ENCODE results near the gene PRDM11.
"Not testable (repeated sequence)": the region's sequence is repeated elsewhere in the genome, so short reads cannot be mapped to it uniquely, and the experiment has no call there.

Gene PRDM11

GRCh38 chr11:45237711-45238315 is 91.4 kb downstream of the PRDM11 start:
- no peak for DNase-seq

- DNase-seq = no peak
Measured at GRCh38 chr11:45238724-45239123, 92.3 kb downstream of the PRDM11 start.

GRCh38 chr11:45239733-45240132 is 93.3 kb downstream of the PRDM11 start:
- DNase-seq = no peak

GRCh38 chr11:45243967-45244366 is 97.5 kb downstream of the PRDM11 start:
- no peak for DNase-seq

GRCh38 chr11:45245218-45246045 is 99.0 kb downstream of the PRDM11 start:
- DNase-seq = no peak

- no peak for DNase-seq
Measured at GRCh38 chr11:45246241-45246640, 99.8 kb downstream of the PRDM11 start.

GRCh38 chr11:45247433-45247832 is 101.0 kb downstream of the PRDM11 start:
- DNase-seq = no peak

GRCh38 chr11:45248501-45249011 is 102.1 kb downstream of the PRDM11 start:
- DNase-seq = no peak

GRCh38 chr11:45249372-45249771 is 102.9 kb downstream of the PRDM11 start:
- not testable (repeated sequence) for DNase-seq

GRCh38 chr11:45250035-45250718 is 103.7 kb downstream of the PRDM11 start:
- DNase-seq = no peak

- DNase-seq = peak in 1 of 2 experiments; percentile 47
Measured at GRCh38 chr11:45252134-45252856, 105.9 kb downstream of the PRDM11 start.

- no peak for DNase-seq
Measured at GRCh38 chr11:45252877-45253276, 106.4 kb downstream of the PRDM11 start.

- no peak for DNase-seq
Measured at GRCh38 chr11:45253640-45254039, 107.2 kb downstream of the PRDM11 start.

- no peak for DNase-seq
Measured at GRCh38 chr11:45254070-45254469, 107.6 kb downstream of the PRDM11 start.

- DNase-seq = no peak
Measured at GRCh38 chr11:45258982-45259530, 112.6 kb downstream of the PRDM11 start.

GRCh38 chr11:45259592-45259991 is 113.2 kb downstream of the PRDM11 start:
- DNase-seq = no peak

GRCh38 chr11:45260071-45260470 is 113.6 kb downstream of the PRDM11 start:
- DNase-seq = no peak

GRCh38 chr11:45262900-45263299 is 116.5 kb downstream of the PRDM11 start:
- DNase-seq = no peak

GRCh38 chr11:45263773-45264172 is 117.3 kb downstream of the PRDM11 start:
- no peak for DNase-seq

GRCh38 chr11:45264839-45265515 is 118.5 kb downstream of the PRDM11 start:
- DNase-seq = no peak

GRCh38 chr11:45265969-45266675 is 119.7 kb downstream of the PRDM11 start:
- no peak for DNase-seq
